HEK293 (cell line): ENCODE measurements around the gene XPO5.

ENCODE experiments used
- ELK4 ChIP-seq: IDR thresholded peaks from 2 replicates; pipeline ENCODE4 v1.6.1; 2011; ENCODE audit warnings: mild to moderate bottlenecking, low read depth, low read length, borderline replicate concordance
- FEZF1 ChIP-seq: fragments of 450-650 bp; formaldehyde crosslinking; IDR thresholded peaks from 2 replicates; pipeline ENCODE4 v1.5.1; 2016; ENCODE audit warnings: missing biosample characterization, missing genetic modification characterization
- GLI4 ChIP-seq: fragments of 450-650 bp; formaldehyde crosslinking; IDR thresholded peaks from 2 replicates; pipeline ENCODE4 v1.5.1; 2016; ENCODE audit warnings: missing biosample characterization, missing genetic modification characterization
- GLIS1 ChIP-seq: fragments of 450-650 bp; formaldehyde crosslinking; IDR thresholded peaks from 2 replicates; pipeline ENCODE4 v1.5.1; 2016; ENCODE audit warnings: missing biosample characterization, missing genetic modification characterization
- GLIS2 ChIP-seq: fragments of 450-650 bp; formaldehyde crosslinking; IDR thresholded peaks from 2 replicates; pipeline ENCODE4 v1.5.1; 2016; ENCODE audit warnings: missing biosample characterization, missing genetic modification characterization
- IKZF3 ChIP-seq: fragments of 450-650 bp; IDR thresholded peaks from 2 replicates; pipeline ENCODE4 v1.5.0; 2018; ENCODE audit warnings: missing biosample characterization, mild to moderate bottlenecking, missing genetic modification characterization, moderate library complexity
- KLF9 ChIP-seq: fragments of 450-650 bp; formaldehyde crosslinking; IDR thresholded peaks from 2 replicates; pipeline ENCODE4 v1.5.1; 2016; ENCODE audit warnings: missing biosample characterization, missing genetic modification characterization, low read depth
- OSR2 ChIP-seq: fragments of 450-650 bp; formaldehyde crosslinking; IDR thresholded peaks from 2 replicates; pipeline ENCODE4 v1.5.1; 2016; ENCODE audit warnings: missing biosample characterization, missing genetic modification characterization
- SP2 ChIP-seq: fragments of 450-650 bp; formaldehyde crosslinking; IDR thresholded peaks from 2 replicates; pipeline ENCODE4 v1.5.1; 2016; ENCODE audit warnings: missing biosample characterization, missing genetic modification characterization
- SP3 ChIP-seq: fragments of 450-650 bp; formaldehyde crosslinking; IDR thresholded peaks from 2 replicates; pipeline ENCODE4 v1.5.1; 2016; ENCODE audit warnings: missing biosample characterization, missing genetic modification characterization
- ZBTB20 ChIP-seq: fragments of 450-650 bp; formaldehyde crosslinking; IDR thresholded peaks from 2 replicates; pipeline ENCODE4 v1.5.1; 2016; ENCODE audit warnings: missing biosample characterization, missing genetic modification characterization
- ZBTB26 ChIP-seq: fragments of 450-650 bp; formaldehyde crosslinking; optimal IDR thresholded peaks from 2 replicates; pipeline ENCODE3; 2016; ENCODE audit warnings: missing biosample characterization, mild to moderate bottlenecking, missing genetic modification characterization
- ZBTB49 ChIP-seq: fragments of 450-650 bp; formaldehyde crosslinking; IDR thresholded peaks from 2 replicates; pipeline ENCODE4 v1.5.1; 2016; ENCODE audit warnings: missing biosample characterization, missing genetic modification characterization, low read depth
- ZFP69B ChIP-seq: fragments of 450-650 bp; formaldehyde crosslinking; IDR thresholded peaks from 2 replicates; pipeline ENCODE4 v1.5.1; 2016; ENCODE audit warnings: missing biosample characterization, missing genetic modification characterization
- ZNF121 ChIP-seq: fragments of 450-650 bp; formaldehyde crosslinking; IDR thresholded peaks from 2 replicates; pipeline ENCODE4 v1.5.1; 2016; ENCODE audit warnings: missing biosample characterization, missing genetic modification characterization
- ZNF133 ChIP-seq: fragments of 450-650 bp; formaldehyde crosslinking; IDR thresholded peaks from 2 replicates; pipeline ENCODE4 v1.5.1; 2016; ENCODE audit warnings: missing biosample characterization, missing genetic modification characterization
- ZNF146 ChIP-seq: fragments of 450-650 bp; formaldehyde crosslinking; IDR thresholded peaks from 2 replicates; pipeline ENCODE4 v1.5.1; 2016; ENCODE audit warnings: missing biosample characterization, missing genetic modification characterization
- ZNF175 ChIP-seq: fragments of 450-650 bp; formaldehyde crosslinking; IDR thresholded peaks from 2 replicates; pipeline ENCODE4 v1.5.1; 2016; ENCODE audit warnings: missing biosample characterization, missing genetic modification characterization
- ZNF2 ChIP-seq: fragments of 450-650 bp; formaldehyde crosslinking; IDR thresholded peaks from 2 replicates; pipeline ENCODE4 v1.5.1; 2016; ENCODE audit warnings: missing biosample characterization, missing genetic modification characterization
- ZNF211 ChIP-seq: fragments of 450-650 bp; formaldehyde crosslinking; IDR thresholded peaks from 2 replicates; pipeline ENCODE4 v1.5.1; 2016; ENCODE audit warnings: low read depth, missing biosample characterization, missing genetic modification characterization
- ZNF324 ChIP-seq: fragments of 450-650 bp; formaldehyde crosslinking; IDR thresholded peaks from 2 replicates; pipeline ENCODE4 v1.5.1; 2016; ENCODE audit warnings: missing biosample characterization, missing genetic modification characterization
- ZNF335 ChIP-seq: fragments of 450-650 bp; formaldehyde crosslinking; conservative IDR thresholded peaks from 2 replicates; pipeline ENCODE4 v1.5.1; 2016; ENCODE audit warnings: missing biosample characterization, missing genetic modification characterization
- ZNF362 ChIP-seq: fragments of 450-650 bp; formaldehyde crosslinking; IDR thresholded peaks from 2 replicates; pipeline ENCODE4 v1.5.1; 2016; ENCODE audit warnings: missing biosample characterization, missing genetic modification characterization
- ZNF37A ChIP-seq: fragments of 450-650 bp; IDR thresholded peaks from 2 replicates; pipeline ENCODE4 v1.5.1; 2018; ENCODE audit warnings: missing biosample characterization, missing genetic modification characterization
- ZNF473 ChIP-seq: fragments of 450-650 bp; formaldehyde crosslinking; IDR thresholded peaks from 2 replicates; pipeline ENCODE4 v1.5.1; 2017; ENCODE audit warnings: missing biosample characterization, missing genetic modification characterization
- ZNF530 ChIP-seq: fragments of 450-650 bp; formaldehyde crosslinking; IDR thresholded peaks from 2 replicates; pipeline ENCODE4 v1.5.1; 2016; ENCODE audit warnings: low read depth, missing biosample characterization, missing genetic modification characterization
- ZNF549 ChIP-seq: fragments of 450-650 bp; IDR thresholded peaks from 2 replicates; pipeline ENCODE4 v1.5.1; 2018; ENCODE audit warnings: missing biosample characterization, missing genetic modification characterization, mild to moderate bottlenecking, inconsistent platforms, moderate library complexity
- ZNF558 ChIP-seq: fragments of 450-650 bp; formaldehyde crosslinking; IDR thresholded peaks from 2 replicates; pipeline ENCODE4 v1.5.1; 2016; ENCODE audit warnings: missing biosample characterization, missing genetic modification characterization
- ZNF571 ChIP-seq: fragments of 450-650 bp; formaldehyde crosslinking; IDR thresholded peaks from 2 replicates; pipeline ENCODE4 v1.5.0; 2017; ENCODE audit warnings: missing biosample characterization, missing genetic modification characterization
- ZNF585B ChIP-seq: fragments of 450-650 bp; formaldehyde crosslinking; IDR thresholded peaks from 2 replicates; pipeline ENCODE4 v1.5.1; 2016; ENCODE audit warnings: missing biosample characterization, missing genetic modification characterization
- ZNF670 ChIP-seq: fragments of 450-650 bp; formaldehyde crosslinking; IDR thresholded peaks from 2 replicates; pipeline ENCODE4 v1.5.1; 2016; ENCODE audit warnings: missing biosample characterization, missing genetic modification characterization, low read depth
- ZNF704 ChIP-seq: fragments of 450-650 bp; formaldehyde crosslinking; IDR thresholded peaks from 2 replicates; pipeline ENCODE4 v1.5.1; 2016; ENCODE audit warnings: missing biosample characterization, missing genetic modification characterization
- ZNF776 ChIP-seq: fragments of 450-650 bp; formaldehyde crosslinking; IDR thresholded peaks from 2 replicates; pipeline ENCODE4 v1.5.0; 2017; ENCODE audit warnings: missing biosample characterization, missing genetic modification characterization, borderline replicate concordance
- ZSCAN5A ChIP-seq: fragments of 450-650 bp; formaldehyde crosslinking; IDR thresholded peaks from 2 replicates; pipeline ENCODE4 v1.5.1; 2016; ENCODE audit warnings: missing biosample characterization, missing genetic modification characterization

Gene XPO5

GRCh38 chr6:43477235-43478007 lies 98.4 kb downstream of the XPO5 start, which contains the start of gene TJAP1 (continued):
- TF ChIP-seq GLIS2 (no peak), ZNF571 (tag by site-specific recombination) (no peak), ZFP69B (0 out of 2 replicates have a peak, but pooled peaks have one; percentile 15), ZBTB26 (tag by site-specific recombination) (peak; percentile 35), ZNF670 (no peak), KLF9 (tag by site-specific recombination) (peak; percentile 66; the same call in 1 of the 2 replicates), ZNF776 (tag by site-specific recombination) (no peak), IKZF3 (tag by site-specific recombination) (peak; percentile 34; the same call in 1 of the 2 replicates), ZNF146 (no peak), ZNF37A (tag by site-specific recombination) (no peak), ZNF549 (tag by site-specific recombination) (no peak), ZNF585B (tag by site-specific recombination) (no peak), ZBTB20 (tag by site-specific recombination) (peak; percentile 69; the same call in 1 of the 2 replicates), ZNF335 (tag by site-specific recombination) (peak; percentile 85), SP3 (tag by site-specific recombination) (peak; percentile 92), ELK4 (no peak), ZNF324 (peak; percentile 50), ZNF558 (tag by site-specific recombination) (no peak), ZNF121 (tag by site-specific recombination) (no peak), FEZF1 (tag by site-specific recombination) (no peak), ZNF473 (tag by site-specific recombination) (no peak), ZNF133 (no peak), ZNF175 (no peak), GLI4 (tag by site-specific recombination) (no peak), GLIS1 (tag by site-specific recombination) (0 out of 2 replicates have a peak, but pooled peaks have one; percentile 23), SP2 (peak; percentile 94), ZSCAN5A (tag by site-specific recombination) (no peak; the same call in 1 of the 2 replicates), ZNF2 (tag by site-specific recombination) (peak; percentile 61; the same call in 1 of the 2 replicates), OSR2 (tag by site-specific recombination) (no peak), ZNF704 (no peak), ZNF362 (tag by site-specific recombination) (peak; percentile 87; the same call in 1 of the 2 replicates), ZBTB49 (tag by site-specific recombination) (no peak), ZNF530 (tag by site-specific recombination) (no peak), ZNF211 (no peak)
